ENCODE data around the gene APC2. TPM values are rescaled to one million over a fixed set of nuclear protein-coding genes. Genes with fewer than 3 reads are reported as not detected.

APC2 gene
- total and polyA plus RNA-seq, 5 donors from 2014 or later: 0.06 to 0.25 (median 0.07) TPM; not detected in 2

DNA sequence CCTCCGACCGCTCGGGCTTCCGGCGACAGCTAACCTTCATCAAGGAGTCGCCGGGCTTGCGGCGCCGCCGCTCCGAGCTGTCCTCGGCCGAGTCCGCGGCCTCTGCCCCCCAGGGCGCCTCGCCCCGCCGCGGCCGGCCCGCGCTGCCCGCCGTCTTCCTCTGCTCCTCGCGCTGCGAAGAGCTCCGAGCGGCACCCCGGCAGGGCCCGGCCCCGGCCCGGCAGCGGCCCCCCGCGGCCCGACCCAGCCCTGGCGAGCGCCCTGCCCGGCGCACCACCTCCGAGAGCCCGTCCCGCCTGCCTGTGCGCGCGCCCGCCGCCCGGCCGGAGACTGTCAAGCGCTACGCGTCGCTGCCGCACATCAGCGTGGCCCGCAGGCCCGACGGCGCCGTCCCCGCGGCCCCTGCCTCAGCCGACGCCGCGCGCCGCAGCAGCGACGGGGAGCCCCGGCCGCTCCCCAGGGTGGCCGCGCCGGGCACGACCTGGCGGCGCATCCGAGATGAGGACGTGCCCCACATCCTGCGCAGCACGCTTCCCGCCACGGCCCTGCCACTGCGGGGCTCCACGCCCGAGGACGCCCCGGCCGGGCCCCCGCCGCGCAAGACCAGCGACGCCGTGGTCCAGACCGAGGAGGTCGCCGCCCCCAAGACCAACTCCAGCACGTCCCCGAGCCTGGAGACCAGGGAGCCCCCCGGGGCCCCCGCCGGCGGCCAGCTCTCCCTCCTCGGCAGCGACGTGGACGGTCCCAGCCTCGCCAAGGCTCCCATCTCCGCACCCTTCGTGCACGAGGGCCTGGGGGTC lies 19.5 kb downstream of the APC2 start:
- Mint-ChIP-seq H3K4me3 (peak overlapping the region in 1 of 4 donors; percentile 86), H3K4me1 (peaks cover 0 to 22% (median 1%) of the 10 kb centered on the region in 4 donors), H3K27ac (no peak overlapping the region), H3K27me3 (peaks cover under 1% of the 10 kb centered on the region), H3K9me3 (peaks cover 0 to 2% (median 0%) of the 10 kb centered on the region in 7 donors), H3K36me3 (no peaks in the 10 kb centered on the region)
- Histone ChIP-seq H3K27ac (ENCODE audit: insufficient read depth, low read length, poor library complexity, severe bottlenecking) (no peak overlapping the region), H3K27me3 (ENCODE audit: control insufficient read depth, insufficient read depth, low read length) (no peaks in the 10 kb centered on the region), H3K9me3 (ENCODE audit: control insufficient read depth in 2 of 2, low read length in 2 of 2) (no peaks in the 10 kb centered on the region), H3K4me1 (ENCODE audit: control insufficient read depth, insufficient read depth, low read length, poor library complexity, severe bottlenecking) (peaks cover 56% of the 10 kb centered on the region), H3K36me3 (ENCODE audit: control insufficient read depth, insufficient read depth, low read length) (no peaks in the 10 kb centered on the region), H3K4me3 (ENCODE audit: low read depth, low read length) (no peak overlapping the region)
- DNase-seq (peak in 1 of 3 donors; percentile 54), ATAC-seq (ENCODE audit: low read depth in 2 of 2) (peak; percentile 22 to 27)

DNA sequence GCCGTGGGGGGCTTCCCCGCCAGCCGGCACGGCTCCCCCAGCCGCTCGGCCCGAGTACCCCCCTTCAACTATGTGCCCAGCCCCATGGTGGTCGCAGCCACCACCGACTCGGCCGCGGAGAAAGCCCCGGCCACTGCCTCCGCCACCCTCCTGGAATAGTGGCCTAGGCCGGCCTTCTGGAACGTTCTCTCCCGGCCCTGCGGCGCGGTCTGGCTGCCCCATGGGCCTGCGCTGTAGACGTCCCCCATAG lies 20.1 kb downstream of the APC2 start:
- ATAC-seq (ENCODE audit: low read depth in 2 of 2) (no peak), DNase-seq (no peak)
- H3K36me3 Mint-ChIP-seq: no peaks in the 10 kb centered on the region
- H3K4me1 Mint-ChIP-seq: peaks cover 0 to 23% (median 1%) of the 10 kb centered on the region in 4 donors
- H3K27me3 Mint-ChIP-seq: no peaks in the 10 kb centered on the region
- Histone ChIP-seq H3K4me1 (ENCODE audit: control insufficient read depth, insufficient read depth, low read length, poor library complexity, severe bottlenecking) (peaks cover 56% of the 10 kb centered on the region), H3K27me3 (ENCODE audit: control insufficient read depth, insufficient read depth, low read length) (no peaks in the 10 kb centered on the region), H3K27ac (ENCODE audit: insufficient read depth, low read length, poor library complexity, severe bottlenecking) (no peak overlapping the region), H3K4me3 (ENCODE audit: low read depth, low read length) (no peak overlapping the region), H3K36me3 (ENCODE audit: control insufficient read depth, insufficient read depth, low read length) (no peaks in the 10 kb centered on the region), H3K9me3 (ENCODE audit: control insufficient read depth in 2 of 2, low read length in 2 of 2) (no peaks in the 10 kb centered on the region)
- H3K27ac Mint-ChIP-seq: peak overlapping the region in 1 of 3 donors; percentile 36
- peaks cover 0 to 2% (median 0%) of the 10 kb centered on the region in 7 donors for H3K9me3 Mint-ChIP-seq
- peak overlapping the region; percentile 83 to 89 (median 84) for H3K4me3 Mint-ChIP-seq

DNA sequence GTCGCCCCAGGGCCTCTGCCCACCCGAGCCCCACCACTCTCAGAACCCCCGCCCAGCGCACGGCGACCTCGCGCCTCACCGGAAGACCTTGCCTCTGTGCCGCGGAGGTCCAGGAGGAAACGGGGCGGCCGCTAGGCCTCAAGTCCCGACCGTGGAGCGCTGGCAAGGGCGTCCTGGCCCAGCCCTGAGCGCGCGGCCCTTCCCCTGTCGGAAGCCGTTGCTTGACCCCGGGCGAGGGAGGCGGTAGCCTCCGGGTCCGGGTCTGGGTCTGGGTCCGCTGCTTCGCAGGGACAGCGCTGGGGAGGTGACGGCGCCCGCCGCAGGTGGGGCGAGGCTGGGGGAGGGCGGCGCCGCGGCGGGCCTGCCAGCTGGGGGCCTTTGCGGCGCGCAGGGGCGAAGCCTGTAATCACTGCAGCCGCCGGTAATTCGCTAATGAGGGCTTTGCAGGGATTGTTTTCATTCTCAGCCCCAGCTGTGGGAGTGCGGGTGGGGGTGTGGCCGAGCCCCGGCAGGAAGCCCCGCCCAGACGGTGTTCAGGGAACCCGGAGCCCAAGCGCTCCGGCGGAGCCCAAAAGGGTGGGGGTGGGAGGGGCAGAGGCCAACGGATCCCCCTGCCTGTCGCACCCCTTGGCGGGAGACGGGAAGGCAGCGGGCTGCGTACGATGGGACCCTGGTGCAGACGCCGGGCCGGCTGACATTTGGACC lies 20.5 kb downstream of the APC2 start:
- H3K4me3 Mint-ChIP-seq: peak overlapping the region; percentile 83 to 89 (median 84)
- no peaks in the 10 kb centered on the region for H3K36me3 Mint-ChIP-seq
- peaks cover 0 to 2% (median 0%) of the 10 kb centered on the region in 7 donors for H3K9me3 Mint-ChIP-seq
- Histone ChIP-seq H3K4me3 (ENCODE audit: low read depth, low read length) (peak overlapping the region; percentile 32), H3K9me3 (ENCODE audit: control insufficient read depth in 2 of 2, low read length in 2 of 2) (no peaks in the 10 kb centered on the region), H3K4me1 (ENCODE audit: control insufficient read depth, insufficient read depth, low read length, poor library complexity, severe bottlenecking) (peaks cover 56% of the 10 kb centered on the region), H3K36me3 (ENCODE audit: control insufficient read depth, insufficient read depth, low read length) (no peaks in the 10 kb centered on the region), H3K27me3 (ENCODE audit: control insufficient read depth, insufficient read depth, low read length) (no peaks in the 10 kb centered on the region), H3K27ac (ENCODE audit: insufficient read depth, low read length, poor library complexity, severe bottlenecking) (no peak overlapping the region)
- DNase-seq (peak; percentile 67 to 88 (median 73)), ATAC-seq (ENCODE audit: low read depth in 2 of 2) (peak; percentile 67 to 73)
- peaks cover 0 to 23% (median 1%) of the 10 kb centered on the region in 4 donors for H3K4me1 Mint-ChIP-seq
- H3K27ac Mint-ChIP-seq: peak overlapping the region in 1 of 3 donors; percentile 36
- no peaks in the 10 kb centered on the region for H3K27me3 Mint-ChIP-seq

GRCh38 chr19:1471010-1471514 lies 21.1 kb downstream of the APC2 start:
- Mint-ChIP-seq H3K27me3 (no peaks in the 10 kb centered on the region), H3K4me1 (peaks cover 0 to 23% (median 1%) of the 10 kb centered on the region in 4 donors), H3K36me3 (no peaks in the 10 kb centered on the region), H3K9me3 (peaks cover 0 to 2% (median 0%) of the 10 kb centered on the region in 7 donors), H3K27ac (no peak overlapping the region), H3K4me3 (peak overlapping the region; percentile 80 to 86 (median 83))
- DNase-seq (peak in 1 of 3 donors; percentile 39), ATAC-seq (ENCODE audit: low read depth in 2 of 2) (peak; percentile 15 to 18)
- no peak overlapping the region for H3K27ac ChIP-seq (ENCODE audit: insufficient read depth, low read length, poor library complexity, severe bottlenecking)
- H3K4me3 ChIP-seq (ENCODE audit: low read depth, low read length): peak overlapping the region; percentile 32
- peaks cover 51% of the 10 kb centered on the region for H3K4me1 ChIP-seq (ENCODE audit: control insufficient read depth, insufficient read depth, low read length, poor library complexity, severe bottlenecking)
- H3K36me3 ChIP-seq (ENCODE audit: control insufficient read depth, insufficient read depth, low read length): no peaks in the 10 kb centered on the region
- H3K27me3 ChIP-seq (ENCODE audit: control insufficient read depth, insufficient read depth, low read length): no peaks in the 10 kb centered on the region
- no peaks in the 10 kb centered on the region for H3K9me3 ChIP-seq (ENCODE audit: control insufficient read depth in 2 of 2, low read length in 2 of 2)

GRCh38 chr19:1471515-1472160 lies 21.7 kb downstream of the APC2 start:
- Histone ChIP-seq H3K4me3 (ENCODE audit: low read depth, low read length) (peak overlapping the region; percentile 32), H3K27me3 (ENCODE audit: control insufficient read depth, insufficient read depth, low read length) (no peaks in the 10 kb centered on the region), H3K27ac (ENCODE audit: insufficient read depth, low read length, poor library complexity, severe bottlenecking) (no peak overlapping the region), H3K36me3 (ENCODE audit: control insufficient read depth, insufficient read depth, low read length) (peaks cover 5% of the 10 kb centered on the region), H3K9me3 (ENCODE audit: control insufficient read depth in 2 of 2, low read length in 2 of 2) (no peaks in the 10 kb centered on the region), H3K4me1 (ENCODE audit: control insufficient read depth, insufficient read depth, low read length, poor library complexity, severe bottlenecking) (peaks cover 45% of the 10 kb centered on the region)
- H3K27me3 Mint-ChIP-seq: no peaks in the 10 kb centered on the region
- ATAC-seq (ENCODE audit: low read depth in 2 of 2) (peak; percentile 8 to 19), DNase-seq (peak in 2 of 3 donors; percentile 39 to 41)
- peak overlapping the region; percentile 83 to 86 (median 84) for H3K4me3 Mint-ChIP-seq
- H3K9me3 Mint-ChIP-seq: peaks cover 0 to 2% (median 0%) of the 10 kb centered on the region in 7 donors
- no peaks in the 10 kb centered on the region for H3K36me3 Mint-ChIP-seq
- peaks cover 0 to 27% (median 1%) of the 10 kb centered on the region in 4 donors for H3K4me1 Mint-ChIP-seq
- no peak overlapping the region for H3K27ac Mint-ChIP-seq

- H3K36me3 ChIP-seq (ENCODE audit: control insufficient read depth, insufficient read depth, low read length): peaks cover 5% of the 10 kb centered on the region
These were observed 22.5 kb downstream of the APC2 start for GRCh38 chr19:1472231-1473084.

More at GRCh38 chr19:1472231-1473084, 22.5 kb downstream of the APC2 start:
- Mint-ChIP-seq H3K36me3 (no peaks in the 10 kb centered on the region), H3K9me3 (peaks cover 0 to 2% (median 0%) of the 10 kb centered on the region in 7 donors), H3K27ac (no peak overlapping the region), H3K4me1 (peaks cover 0 to 35% (median 6%) of the 10 kb centered on the region in 4 donors), H3K27me3 (no peaks in the 10 kb centered on the region), H3K4me3 (peak overlapping the region in 3 of 4 donors; percentile 52 to 84 (median 70))
- Histone ChIP-seq H3K4me1 (ENCODE audit: control insufficient read depth, insufficient read depth, low read length, poor library complexity, severe bottlenecking) (peaks cover 40% of the 10 kb centered on the region), H3K9me3 (ENCODE audit: control insufficient read depth in 2 of 2, low read length in 2 of 2) (no peaks in the 10 kb centered on the region), H3K27ac (ENCODE audit: insufficient read depth, low read length, poor library complexity, severe bottlenecking) (no peak overlapping the region), H3K27me3 (ENCODE audit: control insufficient read depth, insufficient read depth, low read length) (no peaks in the 10 kb centered on the region), H3K4me3 (ENCODE audit: low read depth, low read length) (no peak overlapping the region)
- DNase-seq: no peak
- no peak for ATAC-seq (ENCODE audit: low read depth in 2 of 2)
